H1 (cell line): Measurements from ENCODE around the gene ZC3HAV1. TPM values are rescaled to one million over a fixed set of nuclear protein-coding genes. Genes with fewer than 3 reads are reported as not detected.

Experiments used
- BRCA1 ChIP-seq: IDR thresholded peaks from 2 replicates; pipeline ENCODE4 v1.6.1; 2012; ENCODE audit warnings: low read depth, low read length, improper control_type of control experiment
- CBX8 ChIP-seq: fragments of 300-800, 300-1000 bp; sonication (generic); IDR thresholded peaks from 2 replicates; pipeline ENCODE4 v1.7.1; 2016; ENCODE audit warnings: low read depth, low read length, borderline replicate concordance
- CHD7 ChIP-seq: fragments of 300-600 bp; sonication (generic); IDR thresholded peaks from 2 replicates; pipeline ENCODE4 v1.7.1; 2012; ENCODE audit warnings: low read length, moderate library complexity, mild to moderate bottlenecking, inconsistent platforms; ENCODE audit not compliant: insufficient replicate concordance
- KDM4A ChIP-seq: IDR thresholded peaks from one replicate; pipeline ENCODE4 v1.7.1; 2012; ENCODE audit warnings: low read depth, mild to moderate bottlenecking, moderate library complexity, low read length, inconsistent platforms; ENCODE audit not compliant: severe bottlenecking
- NRF1 ChIP-seq: IDR thresholded peaks from 2 replicates; pipeline ENCODE4 v1.6.1; 2011; ENCODE audit warnings: mild to moderate bottlenecking, low read depth, low read length, improper control_type of control experiment
- SP1 ChIP-seq: IDR thresholded peaks from 2 replicates; pipeline ENCODE4 v1.6.1; 2011; ENCODE audit warnings: low read depth, low read length
- SRF ChIP-seq: IDR thresholded peaks from 2 replicates; pipeline ENCODE4 v1.6.1; 2011; ENCODE audit warnings: mild to moderate bottlenecking, low read depth, low read length, moderate library complexity
- TEAD4 ChIP-seq: IDR thresholded peaks from 2 replicates; pipeline ENCODE4 v1.6.1; 2012; ENCODE audit warnings: low read depth, low read length, inconsistent platforms, mixed read lengths
- YY1 ChIP-seq: IDR thresholded peaks from 2 replicates; pipeline ENCODE4 v1.6.1; 2011; ENCODE audit warnings: low read depth, mild to moderate bottlenecking, low read length
- polyA plus RNA-seq, 7 experiments: library from polyadenylated mRNA; depleted of rRNA in 3 of 7; stranded (reverse) in 5 of 7; unstranded in 2 of 7; fragments of >200 nt in 5 of 7; fragments of 200-250 nt in 2 of 7; gene quantifications; 1 replicate in 5 of 7; 2 replicates in 1 of 7; 4 replicates in 1 of 7; pipeline versions ENCODE4 v1.2.1 to v1.2.3, GENCODE V29; 2011 to 2013; ENCODE audit warnings: missing spikeins in 2 of 7, mixed read lengths in 2 of 7
- total RNA-seq: library from RNA; stranded (reverse); fragmentation: NEBNext Ultra II Directional; extraction: Animal tissue kit (Norgen Biotek cat#: 25700); gene quantifications from 2 replicates; pipeline ENCODE4 v1.2.1, GENCODE V29; 2021

Gene ZC3HAV1
- total and polyA plus RNA-seq, 2 of the 8 experiments (the other 6 are each of a cell fraction or from before 2014, with no cell fraction given), result 22.5 to 43.4 TPM

GRCh38 chr7:139068544-139069399 lies 40.7 kb downstream of the ZC3HAV1 start (continued):
- TF ChIP-seq CHD7 (no peak), YY1 (no peak), SRF (no peak), KDM4A (no peak), CBX8 (no peak), TEAD4 (no peak), NRF1 (no peak), BRCA1 (no peak), SP1 (no peak)
- TF ChIP-seq, all 59 proteins: peak for 0
